ENCODE results near the gene SNUPN. TPM values are rescaled to one million over a fixed set of nuclear protein-coding genes. Genes with fewer than 3 reads are reported as not detected.

SNUPN gene
- total and polyA plus RNA-seq, 2 of the 8 experiments (the other 6 are each of a cell fraction or from before 2014, with no cell fraction given): 13.3 to 28.2 TPM

- no peak overlapping the region for H4K8ac ChIP-seq (ENCODE audit: extremely low read depth, insufficient read depth, low read length)
- H3K9me3 ChIP-seq (ENCODE audit: insufficient read depth in 2 of 2, low read depth in 1 of 2, low read length in 1 of 2): no peaks in the 10 kb centered on the region
- H4K91ac ChIP-seq (replicated peaks; ENCODE audit: insufficient read length, low read length): no peak overlapping the region
- FAIRE-seq: no peak
- ChIA-PET CTCF (ENCODE audit: partially characterized antibody) (interaction anchor here (0.6 to 4.2 kb wide), 6 partner anchors 8 to 186 kb away, joined by 3 to 23 read pairs (median 4); partner anchors contain the start of gene PTPN9), POLR2A (ENCODE audit: partially characterized antibody) (interaction anchor here (1.3 to 2.7 kb wide), 6 partner anchors 9 to 58 kb away, joined by 3 to 9 read pairs (median 4); partner anchors contain the start of genes PTPN9, SNUPN and SNX33)
- no peaks in the 10 kb centered on the region for H3K4me1 ChIP-seq (replicated peaks in 1 of 4; ENCODE audit: control insufficient read depth in 3 of 4, insufficient read depth in 4 of 4, low read length in 3 of 4)
- H4K5ac ChIP-seq (ENCODE audit: insufficient read length, low read depth, low read length): no peak overlapping the region
- TF ChIP-seq YY1 (IDR thresholded peaks at IDR 0.05; ENCODE audit: low read depth, low read length) (no peak), TAF7 (optimal IDR thresholded peaks at IDR 0.05; ENCODE audit: borderline replicate concordance, low read depth, low read length) (no peak), SAP30 (IDR thresholded peaks at IDR 0.05; ENCODE audit: insufficient read depth, insufficient replicate concordance, low read length) (no peak), JUN (IDR thresholded peaks at IDR 0.05; ENCODE audit: low read depth, low read length) (no peak), EP300 (IDR thresholded peaks at IDR 0.05; ENCODE audit: borderline replicate concordance in 1 of 2, low read depth in 2 of 2, low read length in 2 of 2) (no peak), EZH2 (IDR thresholded peaks at IDR 0.05; ENCODE audit: low read depth, low read length, severe bottlenecking) (no peak), KDM4A (IDR thresholded peaks at IDR 0.05; ENCODE audit: low read depth, low read length, severe bottlenecking) (no peak)
- no peak overlapping the region for H2AFZ ChIP-seq (ENCODE audit: low read length)
- H2BK15ac ChIP-seq (ENCODE audit: low read length): no peak overlapping the region
- DNase-seq (ENCODE audit: low read depth in 1 of 2, low spot score in 2 of 2): no peak
- no peak overlapping the region for H2BK12ac ChIP-seq (ENCODE audit: low read depth, low read length)
- H3K36me3 ChIP-seq (ENCODE audit: control insufficient read depth in 2 of 4, insufficient read depth in 4 of 4, low read length in 3 of 4): peaks cover 0 to under 1% (median 0%) of the 10 kb centered on the region in 4 experiments; a peak in 1 of 8 replicates
- no peak overlapping the region for H2BK5ac ChIP-seq (ENCODE audit: low read depth, low read length)
- no peaks in the 10 kb centered on the region for H3K79me1 ChIP-seq (ENCODE audit: low read depth, low read length)
- no peak overlapping the region for H3K4ac ChIP-seq (replicated peaks; ENCODE audit: insufficient read length, low read depth, low read length)
- no peak overlapping the region for H2BK20ac ChIP-seq (ENCODE audit: low read length)
- no peak overlapping the region for H3K4me2 ChIP-seq (ENCODE audit: insufficient read depth in 1 of 2, low read depth in 2 of 2, low read length in 2 of 2)
- no peak overlapping the region for H3K9ac ChIP-seq (replicated peaks in 1 of 4; ENCODE audit: extremely low read depth in 1 of 4, low read depth in 3 of 4, low read length in 3 of 4)
- H4K20me1 ChIP-seq (replicated peaks in 1 of 2; ENCODE audit: control insufficient read depth in 1 of 2, insufficient read depth in 2 of 2, low read length in 2 of 2): no peaks in the 10 kb centered on the region
- no peaks in the 10 kb centered on the region for H3K27me3 ChIP-seq (replicated peaks in 1 of 4; ENCODE audit: control insufficient read depth in 3 of 4, extremely low read depth in 1 of 4, insufficient read depth in 3 of 4, low read length in 3 of 4)
- H3K23me2 ChIP-seq (ENCODE audit: low read depth, low read length): no peaks in the 10 kb centered on the region
- 85% methylated on average over 2 of the region's 2 CpGs; no CpG with 5 or more reads in 1 of the 2 experiments for WGBS, 2 experiments (ENCODE audit: extremely low coverage in 1 of 2, insufficient coverage in 1 of 2, insufficient read length in 1 of 2, insufficient replicate concordance in 2 of 2, low coverage in 1 of 2, low lambda C conversion rate in 2 of 2, missing lambda C conversion rate in 1 of 2)
- H3K18ac ChIP-seq (ENCODE audit: extremely low read depth, low read length): no peak overlapping the region
- no peak overlapping the region for H2BK120ac ChIP-seq (replicated peaks; ENCODE audit: low read depth, low read length)
- no peaks in the 10 kb centered on the region for H3K79me2 ChIP-seq (ENCODE audit: control insufficient read depth in 1 of 2, insufficient read depth in 2 of 2, low read length in 2 of 2)
- no peak overlapping the region for H3K23ac ChIP-seq (ENCODE audit: insufficient read length)
- no peak overlapping the region for H2AK5ac ChIP-seq (ENCODE audit: low read depth, low read length)
- H3K4me3 ChIP-seq (ENCODE audit: extremely low read depth in 1 of 4, insufficient read depth in 2 of 4, low read depth in 3 of 4, low read length in 4 of 4): no peak overlapping the region
- H3K14ac ChIP-seq (ENCODE audit: insufficient read length): no peak overlapping the region
- no peak overlapping the region for H3K56ac ChIP-seq (replicated peaks; ENCODE audit: insufficient read length, low read depth, low read length)
- H3K27ac ChIP-seq (ENCODE audit: low read depth, low read length): no peak overlapping the region
These were observed 35.3 kb downstream of the SNUPN start for GRCh38 chr15:75590239-75590638.

Data from H1 (cell line).